ENCODE data around the gene TTC8. TPM values are rescaled to one million over a fixed set of nuclear protein-coding genes. Genes with fewer than 3 reads are reported as not detected.
"Not testable (repeated sequence)": the region's sequence is repeated elsewhere in the genome, so short reads cannot be mapped to it uniquely, and the experiment has no call there.

The TTC8 gene
- total RNA-seq, result 10.4 and 12.5 TPM in 2 replicates

GRCh38 chr14:88824314-88825077 is at the start of gene TTC8:
Gene TTC8 (plus strand): TSS chr14:88824651. CDS start chr14:88824708, 57 bp downstream.
- DNase-seq (ENCODE audit: low read depth, low spot score), result peak; percentile 66

- no peak for DNase-seq (ENCODE audit: low read depth, low spot score)
Observed at GRCh38 chr14:88775532-88775931, 48.9 kb upstream of the TTC8 start.

- no peak for DNase-seq (ENCODE audit: low read depth, low spot score)
Observed at GRCh38 chr14:88785911-88786310, 38.5 kb upstream of the TTC8 start.

- DNase-seq (ENCODE audit: low read depth, low spot score), result no peak
Observed at GRCh38 chr14:88786715-88787114, 37.7 kb upstream of the TTC8 start.

- DNase-seq (ENCODE audit: low read depth, low spot score), result not testable (repeated sequence)
Observed at GRCh38 chr14:88789573-88789972, 34.9 kb upstream of the TTC8 start.

- no peak for DNase-seq (ENCODE audit: low read depth, low spot score)
Observed at GRCh38 chr14:88790501-88791251, 33.8 kb upstream of the TTC8 start.

- DNase-seq (ENCODE audit: low read depth, low spot score), result no peak
Observed at GRCh38 chr14:88791252-88791621, 33.2 kb upstream of the TTC8 start.

GRCh38 chr14:88791629-88792472 is 32.6 kb upstream of the TTC8 start:
- no peak for DNase-seq (ENCODE audit: low read depth, low spot score)

- peak; percentile 8 for DNase-seq (ENCODE audit: low read depth, low spot score)
Observed at GRCh38 chr14:88792473-88793258, 31.8 kb upstream of the TTC8 start, which contains the start of gene EML5. Gene EML5 (minus strand): TSS chr14:88792953. CDS start chr14:88792503, 450 bp downstream.

GRCh38 chr14:88793259-88793625 is 31.2 kb upstream of the TTC8 start:
- DNase-seq (ENCODE audit: low read depth, low spot score), result no peak

GRCh38 chr14:88798156-88798555 is 26.3 kb upstream of the TTC8 start:
- no peak for DNase-seq (ENCODE audit: low read depth, low spot score)

GRCh38 chr14:88799522-88799921 is 24.9 kb upstream of the TTC8 start:
- no peak for DNase-seq (ENCODE audit: low read depth, low spot score)

GRCh38 chr14:88802596-88802995 is 21.9 kb upstream of the TTC8 start:
- DNase-seq (ENCODE audit: low read depth, low spot score), result no peak

- DNase-seq (ENCODE audit: low read depth, low spot score), result no peak
Observed at GRCh38 chr14:88804035-88804434, 20.4 kb upstream of the TTC8 start.

GRCh38 chr14:88804477-88804876 is 20.0 kb upstream of the TTC8 start:
- no peak for DNase-seq (ENCODE audit: low read depth, low spot score)

- no peak for DNase-seq (ENCODE audit: low read depth, low spot score)
Observed at GRCh38 chr14:88808359-88808758, 16.1 kb upstream of the TTC8 start.

- DNase-seq (ENCODE audit: low read depth, low spot score), result no peak
Observed at GRCh38 chr14:88815980-88816379, 8.5 kb upstream of the TTC8 start.

GRCh38 chr14:88818018-88818417 is 6.4 kb upstream of the TTC8 start:
- DNase-seq (ENCODE audit: low read depth, low spot score), result no peak

- DNase-seq (ENCODE audit: low read depth, low spot score), result not testable (repeated sequence)
Observed at GRCh38 chr14:88819674-88820073, 4.8 kb upstream of the TTC8 start.

- no peak for DNase-seq (ENCODE audit: low read depth, low spot score)
Observed at GRCh38 chr14:88821378-88821777, 3.1 kb upstream of the TTC8 start.

GRCh38 chr14:88821888-88822287 is 2.6 kb upstream of the TTC8 start:
- no peak for DNase-seq (ENCODE audit: low read depth, low spot score)

Data from pulmonary artery endothelial cell (primary cell).